ENCODE results near the gene C21orf91.

The C21orf91 gene

DNA sequence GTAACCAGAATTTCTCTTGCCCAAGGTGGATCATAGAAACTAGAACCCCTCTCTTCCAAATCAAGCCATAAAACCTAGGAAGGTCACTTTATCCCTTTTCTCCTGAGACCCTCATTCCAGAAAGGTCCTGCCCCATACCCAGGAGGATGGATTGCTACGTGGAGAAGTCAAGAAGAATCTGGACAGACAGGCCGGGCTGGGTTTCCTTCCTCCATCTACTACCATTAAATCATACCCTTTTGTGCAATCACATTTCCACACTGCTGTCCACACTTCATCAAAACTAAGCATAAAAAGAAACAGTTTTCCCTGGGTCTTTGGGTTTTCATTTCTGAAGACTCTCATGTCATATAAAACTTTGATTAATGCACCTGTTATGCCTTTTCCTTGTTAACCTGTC lies 65.4 kb downstream of the C21orf91 start:
- Histone ChIP-seq H3K27me3 (ENCODE audit: control insufficient read depth, insufficient read depth, low read length) (no peaks in the 10 kb centered on the region), H3K27ac (ENCODE audit: low read depth, low read length) (no peak overlapping the region), H3K9me3 (ENCODE audit: control insufficient read depth, insufficient read depth, low read depth, low read length) (0 out of 2 replicates have a peak, but pooled peaks cover 3% of the 10 kb centered on the region), H3K36me3 (ENCODE audit: control insufficient read depth, insufficient read depth, low read length) (no peaks in the 10 kb centered on the region), H3K4me3 (ENCODE audit: low read depth, low read length) (no peak overlapping the region), H3K9ac (ENCODE audit: low read length) (no peak overlapping the region), H3K4me1 (ENCODE audit: control insufficient read depth, insufficient read depth, low read length) (no peaks in the 10 kb centered on the region)

DNA sequence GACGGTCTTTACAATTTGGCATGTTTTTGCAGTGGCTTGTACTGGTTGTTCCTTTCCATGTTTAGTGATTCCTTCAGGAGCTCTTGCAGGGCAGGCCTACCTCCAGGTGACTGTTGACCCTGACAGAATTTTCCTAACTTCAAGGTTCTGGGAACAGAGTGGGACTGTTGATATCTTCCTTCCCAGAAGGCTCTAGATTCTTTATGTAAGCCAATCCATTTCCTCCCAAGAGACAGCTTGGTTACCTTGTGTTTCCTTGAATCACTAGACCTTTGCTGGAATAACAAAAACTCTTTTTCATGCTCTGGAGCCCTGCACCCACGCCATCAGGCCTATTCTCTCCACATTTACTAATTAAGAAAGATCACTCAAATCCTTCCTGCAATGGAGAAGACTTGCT lies 67.0 kb downstream of the C21orf91 start:
- Histone ChIP-seq H3K27me3 (ENCODE audit: control insufficient read depth, insufficient read depth, low read length) (no peaks in the 10 kb centered on the region), H3K4me1 (ENCODE audit: control insufficient read depth, insufficient read depth, low read length) (no peaks in the 10 kb centered on the region), H3K9me3 (ENCODE audit: control insufficient read depth, insufficient read depth, low read depth, low read length) (0 out of 2 replicates have a peak, but pooled peaks cover 3% of the 10 kb centered on the region), H3K9ac (ENCODE audit: low read length) (no peak overlapping the region), H3K27ac (ENCODE audit: low read depth, low read length) (no peak overlapping the region), H3K36me3 (ENCODE audit: control insufficient read depth, insufficient read depth, low read length) (no peaks in the 10 kb centered on the region), H3K4me3 (ENCODE audit: low read depth, low read length) (no peak overlapping the region)

DNA sequence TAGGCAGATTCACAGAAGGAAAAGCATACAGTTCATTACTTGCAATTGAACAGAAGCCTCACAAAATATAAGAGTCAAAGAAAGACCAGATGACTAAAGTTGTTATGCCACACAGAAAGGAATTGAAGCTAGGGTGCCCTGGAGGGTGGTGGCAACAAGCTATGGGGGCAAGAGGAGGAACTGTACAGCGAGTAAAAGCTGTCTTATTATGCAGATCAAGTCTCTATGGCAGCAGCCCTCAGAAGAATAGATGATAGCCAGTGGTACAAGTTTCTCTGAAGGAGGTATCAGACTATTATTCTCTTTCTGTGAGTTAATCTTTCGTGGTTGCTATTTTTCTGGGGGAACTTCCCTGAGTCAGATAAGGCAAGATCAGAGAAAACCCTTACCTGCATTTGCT lies 72.2 kb downstream of the C21orf91 start:
- peaks cover 2% of the 10 kb centered on the region; the same call in 1 of the 2 replicates for H3K9me3 ChIP-seq (ENCODE audit: control insufficient read depth, insufficient read depth, low read depth, low read length)
- H3K27ac ChIP-seq (ENCODE audit: low read depth, low read length): no peak overlapping the region
- no peaks in the 10 kb centered on the region for H3K4me1 ChIP-seq (ENCODE audit: control insufficient read depth, insufficient read depth, low read length)
- H3K9ac ChIP-seq (ENCODE audit: low read length): no peak overlapping the region
- H3K36me3 ChIP-seq (ENCODE audit: control insufficient read depth, insufficient read depth, low read length): no peaks in the 10 kb centered on the region
- no peaks in the 10 kb centered on the region for H3K27me3 ChIP-seq (ENCODE audit: control insufficient read depth, insufficient read depth, low read length)
- no peak overlapping the region for H3K4me3 ChIP-seq (ENCODE audit: low read depth, low read length)

DNA sequence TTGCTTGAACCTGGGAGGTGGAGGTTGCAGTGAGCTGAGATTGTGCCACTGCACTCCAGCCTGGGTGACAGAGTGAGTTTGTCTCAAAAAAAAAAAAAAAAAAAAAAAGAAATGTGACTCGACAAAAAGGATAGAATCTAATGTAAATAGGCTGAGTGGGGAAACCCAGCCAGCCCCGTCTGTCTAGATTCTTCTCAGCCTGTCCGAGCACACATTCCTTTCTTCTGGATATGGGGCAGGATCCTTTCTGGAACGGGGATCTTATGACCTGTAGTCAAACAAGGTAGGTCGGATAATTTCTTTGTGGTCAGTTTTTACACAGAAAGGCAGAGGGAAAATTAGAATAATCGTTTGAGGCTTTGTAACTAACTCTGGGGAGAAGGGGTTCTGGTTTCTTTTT lies 74.1 kb downstream of the C21orf91 start:
- no peak overlapping the region for H3K4me3 ChIP-seq (ENCODE audit: low read depth, low read length)
- no peak overlapping the region for H3K27ac ChIP-seq (ENCODE audit: low read depth, low read length)
- H3K9ac ChIP-seq (ENCODE audit: low read length): no peak overlapping the region
- no peaks in the 10 kb centered on the region for H3K4me1 ChIP-seq (ENCODE audit: control insufficient read depth, insufficient read depth, low read length)
- H3K36me3 ChIP-seq (ENCODE audit: control insufficient read depth, insufficient read depth, low read length): no peaks in the 10 kb centered on the region
- H3K9me3 ChIP-seq (ENCODE audit: control insufficient read depth, insufficient read depth, low read depth, low read length): peaks cover 2% of the 10 kb centered on the region; the same call in 1 of the 2 replicates
- H3K27me3 ChIP-seq (ENCODE audit: control insufficient read depth, insufficient read depth, low read length): no peaks in the 10 kb centered on the region

DNA sequence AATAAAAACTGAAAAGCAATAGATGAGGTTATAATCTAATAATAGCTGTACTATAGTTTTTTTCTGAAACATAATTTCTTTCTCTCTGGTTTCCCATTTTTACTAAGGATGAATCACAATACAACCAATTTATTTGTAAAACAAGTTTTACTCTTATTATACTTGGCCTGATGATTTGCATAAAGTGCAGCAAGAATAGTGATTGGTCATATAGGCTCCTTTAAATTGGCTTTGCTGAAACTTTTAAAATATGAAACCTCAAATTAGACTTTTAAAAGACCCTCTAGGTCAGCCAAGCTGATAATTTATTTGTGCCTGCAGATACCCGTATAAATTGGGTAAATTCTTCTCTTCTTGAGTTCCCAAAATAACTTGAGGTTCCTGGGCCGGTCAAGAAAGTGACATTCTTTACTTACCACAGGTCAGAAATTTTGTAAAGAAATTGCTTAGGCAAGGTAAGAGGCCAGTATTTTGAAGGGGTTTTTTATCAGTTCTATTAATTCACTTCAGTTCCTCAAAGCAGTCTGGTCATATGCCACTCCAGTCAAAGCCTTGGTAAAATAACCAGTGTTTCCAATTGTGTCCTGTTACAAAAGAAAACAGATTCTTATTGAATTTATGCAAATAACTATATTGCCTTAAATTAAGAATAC lies 76.1 kb downstream of the C21orf91 start:
- Histone ChIP-seq H3K4me3 (ENCODE audit: low read depth, low read length) (no peak overlapping the region), H3K4me1 (ENCODE audit: control insufficient read depth, insufficient read depth, low read length) (no peaks in the 10 kb centered on the region), H3K36me3 (ENCODE audit: control insufficient read depth, insufficient read depth, low read length) (no peaks in the 10 kb centered on the region), H3K27ac (ENCODE audit: low read depth, low read length) (no peak overlapping the region), H3K27me3 (ENCODE audit: control insufficient read depth, insufficient read depth, low read length) (no peaks in the 10 kb centered on the region), H3K9ac (ENCODE audit: low read length) (no peak overlapping the region), H3K9me3 (ENCODE audit: control insufficient read depth, insufficient read depth, low read depth, low read length) (peaks cover 2% of the 10 kb centered on the region; the same call in 1 of the 2 replicates)

DNA sequence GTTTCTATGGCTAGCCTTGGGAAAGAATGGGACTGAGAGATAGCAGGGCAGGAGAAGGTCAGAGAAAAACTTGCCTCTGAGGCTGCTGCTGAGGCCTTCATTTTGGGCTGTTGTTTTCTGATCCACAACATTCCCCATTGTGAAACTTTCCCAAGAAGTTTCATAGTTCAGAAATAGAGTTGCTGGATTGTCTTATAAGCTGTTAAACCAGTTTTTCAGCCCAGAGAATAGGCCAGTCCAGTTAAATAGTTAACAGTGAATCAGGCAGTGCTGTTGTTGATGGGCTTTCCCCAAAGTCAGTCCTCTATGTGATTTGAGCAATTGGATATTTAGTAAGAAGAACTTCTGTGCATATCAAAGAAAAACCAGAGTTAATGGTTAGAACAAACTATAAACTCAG lies 77.0 kb downstream of the C21orf91 start:
- Histone ChIP-seq H3K27me3 (ENCODE audit: control insufficient read depth, insufficient read depth, low read length) (no peaks in the 10 kb centered on the region), H3K36me3 (ENCODE audit: control insufficient read depth, insufficient read depth, low read length) (no peaks in the 10 kb centered on the region), H3K9me3 (ENCODE audit: control insufficient read depth, insufficient read depth, low read depth, low read length) (peaks cover 2% of the 10 kb centered on the region; the same call in 1 of the 2 replicates), H3K4me1 (ENCODE audit: control insufficient read depth, insufficient read depth, low read length) (no peaks in the 10 kb centered on the region), H3K27ac (ENCODE audit: low read depth, low read length) (no peak overlapping the region), H3K9ac (ENCODE audit: low read length) (no peak overlapping the region), H3K4me3 (ENCODE audit: low read depth, low read length) (no peak overlapping the region)

Data from HUES6 (cell line).